ENCODE results near the gene CEBPA. TPM values are rescaled to one million over a fixed set of nuclear protein-coding genes. Genes with fewer than 3 reads are reported as not detected.

CEBPA gene
- total RNA-seq, 1 donor from 2014 or later, result 18.3 TPM

DNA sequence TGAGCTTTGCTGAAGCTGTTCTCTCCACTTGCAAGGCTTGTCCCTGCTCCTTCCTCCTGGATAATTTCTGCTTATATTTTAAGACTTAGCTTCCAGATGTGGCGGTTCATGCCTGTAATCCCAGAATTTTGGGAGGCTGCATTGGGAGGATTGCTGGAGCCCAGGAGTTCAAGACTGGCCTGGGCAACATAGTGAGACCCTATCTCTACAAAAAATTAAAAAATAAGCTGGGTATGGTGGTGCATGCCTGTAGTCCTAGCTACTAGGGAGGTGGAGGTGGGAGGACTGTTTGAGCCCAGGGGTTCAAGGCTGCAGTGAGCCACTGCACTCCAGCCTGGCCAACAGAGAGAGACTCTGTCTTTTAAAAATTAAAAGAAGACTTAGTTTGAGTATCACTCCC, 31.6 kb downstream of the CEBPA start:
- ATAC-seq, result no peak

DNA sequence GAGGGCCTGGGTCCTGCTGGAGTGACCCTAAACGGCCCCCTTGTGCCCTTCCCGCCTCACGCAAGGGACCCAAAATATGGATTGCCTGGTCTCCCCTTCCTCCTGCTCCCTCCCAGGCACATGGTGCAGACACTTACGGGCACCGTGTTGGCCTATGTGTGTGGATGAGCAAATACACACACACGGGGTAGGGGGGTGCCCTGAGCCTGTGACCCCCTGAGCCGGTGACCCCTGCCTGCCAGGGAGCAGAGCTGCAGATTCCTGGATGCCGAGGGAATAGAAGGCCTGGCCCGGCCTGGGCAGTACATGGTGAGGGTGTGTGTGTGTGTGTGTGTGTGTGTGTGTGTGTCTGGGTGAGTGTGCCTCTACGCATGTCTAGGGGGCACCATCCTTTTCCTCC, 33.3 kb downstream of the CEBPA start:
- ATAC-seq, result no peak

DNA sequence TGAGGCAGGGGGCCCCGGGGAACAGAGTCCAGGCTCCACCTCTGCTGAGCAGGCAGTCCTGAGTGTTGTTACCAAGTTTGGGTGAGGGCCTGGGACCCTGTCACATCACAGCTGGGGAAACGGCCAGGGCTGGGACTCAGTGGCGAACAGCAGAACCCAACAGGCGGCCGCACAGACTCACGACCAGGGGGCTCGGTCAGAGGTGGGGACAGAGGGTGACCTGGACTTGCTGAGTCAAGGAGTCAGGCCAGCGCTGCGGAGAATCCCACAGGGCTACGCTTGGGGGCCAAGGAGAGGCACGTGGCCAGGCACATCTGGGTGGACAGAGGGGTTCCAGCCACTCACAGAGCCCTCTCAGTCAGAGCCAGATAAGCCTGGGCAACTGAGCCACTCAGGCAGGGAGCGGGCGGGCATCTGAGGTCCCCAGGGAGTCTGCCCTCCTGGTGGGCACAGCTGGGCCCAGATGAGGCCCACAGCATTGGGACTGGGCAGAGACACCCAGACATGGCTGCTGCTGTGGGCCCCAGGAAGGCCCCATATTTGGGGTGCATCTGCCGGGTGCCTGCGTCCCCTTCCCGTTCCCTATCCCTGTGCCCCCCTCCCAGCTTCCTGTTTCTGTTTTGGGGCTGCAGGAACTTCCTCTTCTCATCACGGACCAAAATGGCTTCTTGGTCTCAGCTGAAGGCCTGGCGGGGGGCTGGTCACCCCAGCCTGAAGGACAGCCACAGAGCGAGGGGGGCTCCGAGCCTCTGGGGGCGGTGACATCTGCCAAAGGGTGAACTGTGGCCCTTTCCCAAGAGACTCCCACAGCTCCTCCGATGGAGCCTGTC, 34.0 kb downstream of the CEBPA start:
- no peak for ATAC-seq

DNA sequence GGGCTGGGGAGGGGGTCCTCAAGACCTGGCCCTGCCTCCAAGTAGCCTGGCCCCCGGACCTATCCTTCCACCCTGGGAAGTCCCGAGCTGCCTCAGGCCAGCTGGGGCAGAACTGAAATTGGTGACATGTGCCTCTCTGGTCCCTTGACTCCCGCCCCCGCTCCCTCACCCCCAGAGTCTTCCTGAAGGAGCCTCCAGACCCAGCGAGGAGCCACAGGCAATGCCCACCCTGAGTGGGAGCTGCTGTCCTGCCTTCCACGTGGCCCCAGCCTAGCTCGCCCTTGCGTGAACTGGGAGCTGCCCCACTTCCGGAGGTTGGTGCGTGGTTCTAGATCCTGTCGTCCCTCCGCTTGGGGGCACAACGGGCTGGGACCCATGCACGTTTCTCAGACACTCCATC, 34.6 kb downstream of the CEBPA start:
- ATAC-seq, result no peak

DNA sequence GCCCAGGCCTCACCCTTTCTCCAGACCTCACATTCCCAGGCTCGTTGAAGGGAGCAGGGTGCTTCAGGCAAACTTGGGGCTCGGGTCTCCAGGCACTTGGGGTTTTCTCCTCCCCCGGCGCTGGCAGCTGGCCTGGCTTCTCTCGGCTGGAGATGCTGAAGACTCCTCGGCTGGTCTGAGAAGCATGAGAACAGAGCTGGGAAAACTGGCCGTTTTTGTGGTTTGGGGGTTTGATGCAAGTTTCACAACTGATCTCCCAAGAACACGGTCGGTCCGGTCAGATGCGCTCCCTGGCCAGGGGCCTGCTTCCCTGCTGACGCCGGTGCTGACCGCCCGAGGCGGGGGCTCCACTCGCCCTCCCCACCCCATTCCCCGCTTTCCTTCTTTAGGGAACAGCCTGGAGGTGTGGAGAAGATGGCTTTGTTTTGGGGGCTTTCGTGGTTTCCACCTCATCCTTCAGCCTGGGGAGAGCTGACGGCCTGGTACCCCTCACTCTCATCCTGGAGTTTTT, 35.3 kb downstream of the CEBPA start:
- no peak for ATAC-seq

DNA sequence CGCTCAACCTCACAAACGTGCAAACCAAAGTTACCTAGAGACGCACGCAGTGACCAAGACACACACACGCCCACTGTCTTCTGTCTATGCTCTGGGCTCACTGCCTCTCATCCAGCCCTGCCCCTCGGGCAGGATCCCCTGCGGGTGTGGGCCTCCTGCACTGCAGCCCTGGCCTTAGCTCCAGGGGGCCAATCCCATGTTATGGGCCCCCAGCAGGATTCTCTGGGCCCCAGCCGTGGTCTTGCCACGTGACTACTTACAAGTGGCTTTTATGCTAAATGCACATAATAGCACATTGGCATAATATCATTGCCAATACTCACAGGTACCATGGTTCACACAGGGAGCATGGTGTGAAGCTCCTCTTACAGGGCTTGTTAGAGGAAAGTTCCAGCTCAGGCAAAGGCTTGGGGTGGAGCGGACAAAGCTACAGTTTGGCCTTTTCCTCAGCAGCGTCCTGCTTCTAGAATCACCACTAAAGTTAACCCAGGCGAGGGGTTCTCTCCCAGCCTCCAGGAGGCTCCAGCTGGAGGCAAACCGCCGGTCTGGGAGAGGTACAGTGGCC, 37.4 kb downstream of the CEBPA start:
- no peak for ATAC-seq

DNA sequence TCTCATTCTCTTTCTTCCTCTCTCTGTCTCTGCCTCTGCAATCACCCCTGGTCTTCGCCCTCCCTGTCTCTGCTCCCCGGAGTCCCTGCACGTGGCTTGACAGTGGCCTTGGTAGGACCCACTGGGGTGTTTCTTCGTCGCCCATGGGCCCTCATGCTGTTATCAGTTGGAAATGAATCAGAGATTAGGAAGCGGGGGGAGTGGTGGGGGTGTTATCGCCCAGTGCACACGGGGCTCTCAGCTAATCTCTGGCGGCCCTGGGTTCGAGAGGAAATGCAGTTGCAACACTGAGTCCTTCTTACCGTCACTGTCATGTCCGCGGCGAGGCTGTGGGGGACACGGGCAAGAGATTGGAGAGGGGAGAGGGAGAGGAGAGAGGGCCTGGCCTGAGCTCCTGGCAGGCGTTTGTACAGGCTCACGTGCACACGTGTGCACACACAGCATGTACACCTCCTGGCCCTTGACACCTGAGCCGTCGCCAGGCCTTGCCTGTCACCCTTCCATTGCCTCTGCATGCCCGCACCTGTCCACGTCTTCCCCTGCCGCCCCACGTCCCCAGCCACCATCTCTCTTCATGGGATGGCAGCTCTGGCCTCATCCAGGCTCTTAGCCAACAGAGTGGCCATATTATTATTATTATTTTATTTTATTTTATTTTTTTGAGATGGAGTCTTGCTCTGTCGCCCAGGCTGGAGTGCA, 38.9 kb downstream of the CEBPA start:
- ATAC-seq, result no peak

DNA sequence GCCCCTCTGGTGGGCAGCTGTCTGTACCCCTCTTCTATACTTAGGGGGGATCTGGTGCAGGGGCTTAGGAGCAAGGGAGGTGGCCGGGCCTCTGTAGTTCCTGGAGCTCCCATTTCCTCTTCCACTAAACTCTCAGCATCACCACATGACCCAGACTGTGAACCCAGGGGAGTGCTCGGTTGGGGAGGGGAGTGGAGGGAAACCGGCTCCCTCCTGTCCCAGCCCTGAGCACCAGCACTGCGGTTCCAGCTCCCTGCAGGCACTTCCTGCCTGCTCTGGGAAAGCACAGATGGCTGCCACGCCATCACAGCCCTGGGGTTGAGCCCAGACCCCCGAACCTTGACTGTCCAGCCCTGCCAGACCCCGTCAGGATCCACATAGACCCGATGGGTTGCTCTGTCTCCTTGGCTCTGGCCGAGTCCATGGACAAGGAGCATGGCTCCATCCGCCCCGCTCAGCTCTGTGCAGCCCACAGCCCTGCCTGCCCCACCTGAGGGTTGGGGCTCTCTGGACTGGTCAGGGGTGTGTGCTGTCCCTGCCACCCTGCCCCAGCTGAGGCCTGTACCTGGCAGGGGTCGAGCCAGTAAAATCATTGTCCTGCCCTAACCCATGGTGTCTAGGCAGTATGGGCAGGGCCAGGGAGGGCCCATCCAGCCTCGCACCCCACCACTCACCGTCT, 40.7 kb downstream of the CEBPA start:
- ATAC-seq, result peak; percentile 27

DNA sequence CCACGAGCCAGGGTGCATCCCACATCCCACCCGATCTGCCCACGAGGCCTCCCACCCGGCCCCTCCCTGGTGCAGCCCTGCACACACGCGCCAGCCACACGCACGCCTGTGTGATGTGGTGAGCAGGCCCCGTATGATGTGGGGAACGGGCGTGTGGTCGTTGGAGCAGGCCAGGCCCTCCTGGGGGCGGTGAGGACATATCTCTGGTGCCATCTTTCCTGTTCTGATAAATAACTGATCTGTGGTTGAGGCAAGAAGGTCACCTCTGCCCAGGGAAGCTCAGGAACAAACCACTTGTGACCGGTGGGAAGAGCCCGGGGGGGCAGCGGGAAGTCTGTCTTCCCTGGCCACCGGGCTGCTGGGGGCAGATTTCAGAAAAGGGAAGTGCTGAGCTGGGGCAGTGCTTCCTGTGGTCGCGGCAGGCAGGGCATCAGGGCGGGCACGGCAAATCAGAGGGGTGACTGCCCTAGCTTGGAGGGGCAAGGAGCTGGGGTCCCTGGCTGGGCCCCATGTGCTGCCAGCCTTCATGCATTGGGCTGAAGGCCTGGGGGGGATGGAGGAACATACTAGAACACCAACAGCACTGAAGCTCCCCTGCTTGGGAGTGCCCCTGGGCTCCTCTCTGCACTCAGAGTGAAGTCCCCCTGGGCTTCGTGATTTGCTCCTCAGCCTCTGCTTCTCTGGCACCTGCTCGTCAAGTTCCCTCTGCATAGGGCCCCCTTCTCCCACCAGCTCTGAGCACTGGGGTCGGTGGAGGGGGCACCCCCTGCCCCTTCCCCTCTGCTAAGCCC, 41.5 kb downstream of the CEBPA start:
- ATAC-seq, result peak; percentile 14

DNA sequence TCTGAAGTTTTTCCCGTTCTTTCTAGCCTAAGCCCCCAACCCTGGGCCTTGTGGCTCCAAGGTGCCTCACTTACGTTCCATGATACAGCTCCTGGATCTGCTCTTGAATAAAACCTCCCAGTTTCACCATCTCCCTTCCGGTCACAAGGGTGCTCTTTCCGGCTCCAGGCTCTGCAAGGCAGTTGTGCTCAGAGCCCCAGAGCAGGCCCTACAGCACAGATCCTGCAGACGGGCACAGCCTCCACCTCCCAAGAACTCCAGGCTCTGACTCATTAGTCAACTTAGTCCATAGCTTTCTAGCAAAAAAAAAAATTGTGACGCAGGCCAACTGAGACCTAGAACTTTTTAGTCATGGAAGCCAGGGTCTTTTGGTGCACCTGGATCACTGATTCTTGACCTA, 42.8 kb downstream of the CEBPA start:
- no peak for ATAC-seq

DNA sequence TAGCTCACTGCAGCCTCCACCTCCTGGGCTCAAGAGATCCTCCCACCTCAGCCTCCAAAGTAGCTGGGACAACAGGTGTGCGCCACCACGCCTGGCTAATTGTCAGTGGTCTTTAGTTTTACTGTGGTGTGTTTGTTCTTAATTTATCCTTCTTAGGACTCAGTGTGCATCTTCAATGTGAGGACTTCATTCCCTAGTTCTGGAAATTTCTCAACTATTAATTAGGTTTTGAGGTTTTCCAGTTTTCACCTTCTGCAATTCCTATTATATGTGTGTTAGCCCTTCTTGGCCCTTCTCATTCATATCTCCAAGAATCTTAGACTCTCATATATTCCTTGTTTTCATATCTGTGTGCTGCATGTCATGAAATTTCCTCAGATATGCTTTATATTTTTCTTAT, 44.5 kb downstream of the CEBPA start:
- no peak for ATAC-seq

DNA sequence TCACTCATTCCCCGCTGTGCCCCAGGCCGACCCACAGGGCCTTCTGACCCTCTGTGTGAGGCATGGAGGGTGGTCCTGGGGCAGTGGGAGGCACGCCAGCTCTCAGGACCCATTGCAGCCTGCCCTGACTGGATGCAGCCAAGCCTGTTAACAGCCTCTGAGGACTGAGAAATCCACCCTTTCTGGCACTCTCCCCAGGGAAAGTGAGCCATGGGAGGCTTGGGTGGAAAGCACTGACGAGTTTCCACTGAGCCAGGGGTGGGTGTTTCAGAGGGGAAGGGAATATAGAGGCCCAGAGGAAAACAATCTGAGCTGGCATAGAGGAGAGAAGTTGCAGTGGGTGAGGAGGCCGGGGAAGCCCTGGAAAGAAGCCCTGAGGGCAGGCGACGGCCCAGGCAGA, 46.1 kb downstream of the CEBPA start:
- no peak for ATAC-seq

DNA sequence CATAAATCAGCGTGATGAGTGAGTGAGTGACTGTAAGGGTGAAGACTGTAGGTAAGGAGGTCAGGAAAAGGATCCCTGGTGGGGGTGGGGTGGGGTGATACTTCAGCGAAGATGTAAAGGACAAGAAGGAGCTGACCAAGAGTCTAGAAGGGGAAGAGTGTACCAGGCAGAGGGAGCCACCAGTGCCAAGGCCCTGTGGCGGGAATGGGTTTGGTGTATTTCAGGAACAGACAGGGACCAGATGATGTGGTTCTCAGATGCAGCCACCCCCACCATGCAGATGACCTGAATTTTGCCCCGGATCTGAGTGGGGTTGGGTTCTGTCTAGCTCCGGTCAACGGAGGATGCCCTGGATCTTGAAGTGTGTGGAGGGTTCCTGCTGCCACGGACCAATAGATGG, 46.6 kb downstream of the CEBPA start:
- no peak for ATAC-seq

DNA sequence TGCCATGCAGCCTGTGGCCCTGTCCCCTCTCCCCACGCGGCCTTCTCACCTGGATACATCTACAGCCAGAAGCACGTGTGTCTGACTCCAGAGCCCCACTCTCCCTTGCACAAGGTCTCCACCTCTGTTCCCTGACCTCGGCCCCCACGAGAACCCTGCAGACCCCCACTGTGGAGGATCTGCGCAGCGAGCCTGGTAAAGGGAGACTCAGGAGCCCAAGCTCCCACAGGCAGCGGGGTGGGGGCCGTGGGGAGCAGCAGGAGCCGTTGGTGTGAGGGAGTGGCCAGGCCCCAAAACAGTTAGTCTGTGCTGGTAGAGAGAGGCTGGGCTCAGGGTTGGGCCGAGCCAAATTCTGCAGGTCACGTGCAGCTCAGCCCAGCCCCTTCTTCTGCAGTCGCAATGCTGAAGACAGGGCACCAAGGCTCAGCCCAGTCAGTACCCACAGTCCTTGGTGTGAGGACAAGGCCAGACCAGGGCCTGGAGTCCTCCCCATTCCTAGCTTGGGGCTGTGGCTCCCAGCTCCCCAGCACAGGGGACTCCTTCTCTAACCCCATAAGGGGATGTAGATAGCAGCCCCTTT, 48.0 kb downstream of the CEBPA start:
- no peak for ATAC-seq

DNA sequence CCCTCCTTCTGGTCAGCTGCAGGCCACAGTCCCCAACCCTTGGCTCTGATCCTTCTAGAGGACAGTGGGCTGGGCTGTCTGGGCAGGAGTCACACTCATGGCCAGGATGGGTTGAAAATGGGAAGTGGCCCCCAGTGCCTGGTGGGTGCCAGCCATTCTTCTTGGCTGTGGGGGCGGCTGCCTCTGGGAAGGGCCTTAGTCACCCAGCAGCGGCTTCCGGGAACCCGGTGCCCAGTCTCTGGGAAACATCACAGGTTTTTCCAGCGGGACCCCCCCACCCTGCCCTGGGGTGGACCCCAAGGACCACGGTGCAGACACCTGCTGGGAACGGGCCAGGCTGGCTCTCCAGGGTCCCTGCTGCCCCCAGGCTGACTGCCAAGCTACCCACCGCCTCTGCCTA, 49.4 kb downstream of the CEBPA start:
- no peak for ATAC-seq

DNA sequence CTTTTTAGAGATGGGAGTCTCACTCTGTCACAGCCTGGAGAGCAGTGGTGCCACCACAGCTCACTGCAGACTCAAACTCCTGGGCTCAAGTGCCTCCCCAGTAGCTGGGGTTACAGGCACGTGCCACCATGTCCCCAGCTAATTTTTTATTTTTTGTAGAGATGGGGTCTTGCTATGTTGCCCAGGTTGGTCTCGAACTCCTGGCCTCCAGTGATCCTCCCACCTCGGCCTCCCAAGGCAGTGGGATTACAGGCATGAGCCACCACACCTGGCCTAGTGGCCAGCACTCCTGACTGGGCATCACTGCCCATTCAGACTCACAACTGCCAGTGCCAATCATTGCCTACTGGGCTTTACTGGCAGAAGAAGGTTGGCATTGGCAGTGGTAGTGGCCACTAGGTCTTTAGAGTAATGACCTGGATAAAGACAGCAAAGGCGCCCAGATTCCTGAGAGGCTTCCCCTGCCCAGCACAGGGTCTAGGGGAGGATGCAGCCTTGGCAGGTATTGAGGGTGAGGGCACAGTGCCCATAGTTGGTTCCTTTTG, 49.8 kb downstream of the CEBPA start:
- ATAC-seq, result no peak

DNA sequence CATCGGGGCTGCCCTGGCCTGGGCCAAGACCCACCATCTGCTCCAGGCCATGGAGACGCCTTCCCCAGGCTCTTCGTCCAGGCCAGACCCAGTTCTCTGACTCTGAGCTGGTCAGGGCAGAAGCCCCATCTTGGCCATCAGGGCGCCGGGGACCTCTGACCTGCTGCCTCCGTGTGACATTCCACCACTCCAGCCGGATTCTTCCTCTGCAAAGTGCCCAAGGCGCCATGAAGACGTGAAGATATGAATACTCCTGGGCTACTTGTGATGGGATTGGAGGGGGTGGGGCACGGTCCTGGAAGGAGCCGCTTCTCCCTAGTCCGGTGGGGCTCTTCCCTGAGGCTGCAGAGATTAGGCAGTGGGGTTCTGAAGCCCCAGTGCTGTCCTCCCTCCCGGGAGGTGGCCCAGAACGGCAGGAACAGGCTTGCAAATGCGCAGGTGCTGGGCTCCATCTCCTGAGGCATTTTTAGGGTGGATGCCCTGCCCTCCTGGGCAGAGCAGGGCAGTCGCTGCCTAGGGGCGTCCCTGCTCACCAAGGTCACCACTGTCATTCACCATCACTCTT, 50.7 kb downstream of the CEBPA start:
- ATAC-seq, result no peak

DNA sequence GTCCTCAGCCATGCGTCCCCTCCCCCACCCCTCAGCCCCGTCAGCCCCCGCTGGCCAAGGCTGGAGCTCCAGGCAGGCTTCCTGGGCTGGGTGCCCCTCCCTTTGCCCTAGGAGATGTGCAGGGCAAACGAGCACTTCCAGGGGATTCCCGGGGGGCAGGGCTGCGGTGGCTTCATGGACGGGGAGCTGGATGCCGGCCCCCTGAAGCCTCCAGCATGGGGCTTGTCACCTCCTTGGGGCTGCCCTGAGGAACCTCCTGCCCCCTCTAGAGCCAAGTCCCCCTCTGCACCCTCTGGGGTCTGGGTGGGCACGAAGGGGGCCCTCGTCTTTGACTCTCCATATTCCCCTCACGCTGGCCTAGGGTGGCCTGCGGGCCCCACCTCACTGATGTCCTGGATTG, 51.3 kb downstream of the CEBPA start:
- no peak for ATAC-seq

DNA sequence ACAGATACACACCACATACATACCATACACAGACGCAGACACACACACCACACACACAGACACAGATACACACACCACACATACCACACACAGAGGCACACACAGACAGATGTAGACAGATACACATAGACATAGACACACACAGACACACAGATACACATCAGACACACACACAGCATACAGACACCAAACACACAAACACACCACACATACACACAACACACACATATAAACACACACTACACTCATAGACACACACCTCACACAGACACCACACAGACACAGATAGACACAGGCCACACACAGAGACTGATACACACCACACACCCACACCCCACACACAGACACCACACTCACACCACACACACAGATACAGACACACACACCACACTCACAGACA, 51.8 kb downstream of the CEBPA start:
- no peak for ATAC-seq
